Heart left ventricle (tissue), 13 donors: Measurements from ENCODE around the gene NEK9.

Experiments
- POLR2A ChIP-seq, 2 donors: fragments of 450-650 bp; IDR thresholded peaks; one replicate each; pipeline ENCODE4 v1.6.1; 2017; ENCODE audit warnings: antibody characterized with exemption in 2 of 2, mild to moderate bottlenecking in 2 of 2, moderate library complexity in 2 of 2
- TF ChIP-seq, protein P1 (sequence below), 12 donors: fragments of 200-600 bp; sonication (generic) in 4 of 12; IDR thresholded peaks; one replicate each; pipeline versions ENCODE4 v1.5.0 to v1.8.0; 2018 to 2022; ENCODE audit warnings: antibody characterized with exemption in 12 of 12, mild to moderate bottlenecking in 5 of 12
- donor health status: ischemic (EF 13 %, LVEDD 7.1; RV severe dilation, severe dysfunction).
- donor health status: DM: no; HTN: yes; CAD: no.
- donor health status: DM: no; HTN: no; CAD: no.
- donor health status: ischemic (EF 25% LVEDD 6.9; RV normal size, moderate dysfunction).
- donor health status: ischemic (EF 25% LVEDD 5.7; RV mildly dilated, moderate dysfunction).
- donor health status: ischemic (EF 35%, LVEDD 5.7; RV mildly dilated, moderate dysfunction).
- donor health status: nonischemic (EF 11% LVEDD 7.7; RV severe dilation, severe dysfunction).
- donor health status: DM: yes; HTN: yes; CAD: no.
- donor health status: PGD.
- donor health status: ischemic (EF 29% LVEDD 5.4; RV normal size, mild dysfunction).
- donor health status: nonischemic (EF 23%, LVEDD 6.1; RV moderate dilation, normal function).

- TF ChIP-seq, protein P1, sequence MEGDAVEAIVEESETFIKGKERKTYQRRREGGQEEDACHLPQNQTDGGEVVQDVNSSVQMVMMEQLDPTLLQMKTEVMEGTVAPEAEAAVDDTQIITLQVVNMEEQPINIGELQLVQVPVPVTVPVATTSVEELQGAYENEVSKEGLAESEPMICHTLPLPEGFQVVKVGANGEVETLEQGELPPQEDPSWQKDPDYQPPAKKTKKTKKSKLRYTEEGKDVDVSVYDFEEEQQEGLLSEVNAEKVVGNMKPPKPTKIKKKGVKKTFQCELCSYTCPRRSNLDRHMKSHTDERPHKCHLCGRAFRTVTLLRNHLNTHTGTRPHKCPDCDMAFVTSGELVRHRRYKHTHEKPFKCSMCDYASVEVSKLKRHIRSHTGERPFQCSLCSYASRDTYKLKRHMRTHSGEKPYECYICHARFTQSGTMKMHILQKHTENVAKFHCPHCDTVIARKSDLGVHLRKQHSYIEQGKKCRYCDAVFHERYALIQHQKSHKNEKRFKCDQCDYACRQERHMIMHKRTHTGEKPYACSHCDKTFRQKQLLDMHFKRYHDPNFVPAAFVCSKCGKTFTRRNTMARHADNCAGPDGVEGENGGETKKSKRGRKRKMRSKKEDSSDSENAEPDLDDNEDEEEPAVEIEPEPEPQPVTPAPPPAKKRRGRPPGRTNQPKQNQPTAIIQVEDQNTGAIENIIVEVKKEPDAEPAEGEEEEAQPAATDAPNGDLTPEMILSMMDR (IDR thresholded peaks at IDR 0.05), result no peak
- TF ChIP-seq POLR2A (IDR thresholded peaks at IDR 0.05), result no peak
Measured at GRCh38 chr14:75168586-75169335, 41.9 kb upstream of the NEK9 start.
